ENCODE measurements around the gene PKDCC. TPM values are rescaled to one million over a fixed set of nuclear protein-coding genes. Genes with fewer than 3 reads are reported as not detected.

Gene PKDCC
- total and polyA plus RNA-seq, 2 of the 8 experiments (the other 6 are each of a cell fraction or from before 2014, with no cell fraction given), result 49.9 to 80.1 TPM

DNA sequence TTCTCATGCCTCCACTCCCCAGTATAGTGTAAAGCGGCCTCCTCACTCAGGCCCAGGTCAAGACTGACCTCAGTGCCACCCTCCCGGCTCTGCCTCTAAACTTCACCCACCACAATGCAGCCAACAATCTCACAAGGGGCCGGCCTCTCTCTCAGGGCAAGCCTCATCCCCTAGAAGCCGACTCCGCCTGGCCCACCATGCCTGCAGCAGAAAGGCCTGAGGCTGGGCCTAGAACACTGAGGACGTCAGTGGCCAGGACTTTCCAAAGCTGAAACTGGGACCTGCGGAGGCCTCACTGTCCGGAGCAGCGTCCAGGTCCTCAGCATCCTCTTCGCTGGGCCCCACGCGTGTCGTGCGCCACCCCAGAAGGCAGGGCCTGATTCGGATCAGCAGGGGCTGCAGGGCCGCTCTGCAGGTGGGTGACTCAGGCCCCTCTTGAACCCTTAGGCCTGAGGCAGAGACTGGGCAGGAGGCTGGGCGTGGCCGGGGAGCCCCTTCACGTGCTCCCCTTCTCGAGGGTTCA, 52.9 kb downstream of the PKDCC start:
- no peak overlapping the region for H2AFZ ChIP-seq (ENCODE audit: low read length)
- no peak overlapping the region; the same call in 1 of the 2 replicates for H2AK5ac ChIP-seq (ENCODE audit: low read depth, low read length)
- POLR2A ChIA-PET (ENCODE audit: partially characterized antibody), result interaction anchor here (0.6 to 1.1 kb wide), 2 partner anchors 41 to 205 kb away, joined by 3 to 4 read pairs; no protein-coding TSS in a partner anchor
- peaks cover 0 to 5% (median 0%) of the 10 kb centered on the region in 4 experiments; a peak in 3 of 7 replicates for H3K27me3 ChIP-seq (replicated peaks in 1 of 4; ENCODE audit: control insufficient read depth in 3 of 4, extremely low read depth in 1 of 4, insufficient read depth in 3 of 4, low read length in 3 of 4)
- peak overlapping the region; percentile 43 to 85; a peak in 2 of 4 replicates for H3K4me2 ChIP-seq (ENCODE audit: insufficient read depth in 1 of 2, low read depth in 2 of 2, low read length in 2 of 2)
- H3K79me1 ChIP-seq (ENCODE audit: low read depth, low read length), result no peaks in the 10 kb centered on the region
- H4K20me1 ChIP-seq (replicated peaks in 1 of 2; ENCODE audit: control insufficient read depth in 1 of 2, insufficient read depth in 2 of 2, low read length in 2 of 2), result no peaks in the 10 kb centered on the region
- H3K9ac ChIP-seq (replicated peaks in 1 of 4; ENCODE audit: extremely low read depth in 1 of 4, low read depth in 3 of 4, low read length in 3 of 4), result no peak overlapping the region
- H3K4ac ChIP-seq (replicated peaks; ENCODE audit: insufficient read length, low read depth, low read length), result peak overlapping the region; percentile 8
- H2BK12ac ChIP-seq (ENCODE audit: low read depth, low read length), result peak overlapping the region; percentile 77; the same call in 1 of the 2 replicates
- H4K5ac ChIP-seq (ENCODE audit: insufficient read length, low read depth, low read length), result no peak overlapping the region
- H2BK15ac ChIP-seq (ENCODE audit: low read length), result 0 out of 2 replicates have a peak overlapping the region, but pooled peaks have one; percentile 40
- peak overlapping the region in 1 of 4 experiments; percentile 64; a peak in 3 of 8 replicates for H3K4me3 ChIP-seq (ENCODE audit: extremely low read depth in 1 of 4, insufficient read depth in 2 of 4, low read depth in 3 of 4, low read length in 4 of 4)
- H3K14ac ChIP-seq (ENCODE audit: insufficient read length), result no peak overlapping the region
- H4K8ac ChIP-seq (ENCODE audit: extremely low read depth, insufficient read depth, low read length), result no peak overlapping the region
- no peak overlapping the region for H3K27ac ChIP-seq (ENCODE audit: low read depth, low read length)
- 78% methylated on average over 19 of the region's 20 CpGs; no CpG with 5 or more reads in 1 of the 2 experiments for WGBS, 2 experiments (ENCODE audit: extremely low coverage in 1 of 2, insufficient coverage in 1 of 2, insufficient read length in 1 of 2, insufficient replicate concordance in 2 of 2, low coverage in 1 of 2, low lambda C conversion rate in 2 of 2, missing lambda C conversion rate in 1 of 2)
- peak overlapping the region; percentile 68 for H4K91ac ChIP-seq (replicated peaks; ENCODE audit: insufficient read length, low read length)
- peak overlapping the region; percentile 13 for H2BK120ac ChIP-seq (replicated peaks; ENCODE audit: low read depth, low read length)
- no peak overlapping the region for H2BK20ac ChIP-seq (ENCODE audit: low read length)
- no peak for FAIRE-seq
- H3K4me1 ChIP-seq (replicated peaks in 1 of 4; ENCODE audit: control insufficient read depth in 3 of 4, insufficient read depth in 4 of 4, low read length in 3 of 4), result peaks cover 4 to 17% (median 11%) of the 10 kb centered on the region in 4 experiments
- CTCF ChIA-PET (ENCODE audit: partially characterized antibody), result interaction anchor here (0.6 to 3.8 kb wide), 6 partner anchors 11 to 294 kb away, joined by 3 to 15 read pairs (median 3); no protein-coding TSS in a partner anchor
- H2BK5ac ChIP-seq (ENCODE audit: low read depth, low read length), result peak overlapping the region; percentile 47; the same call in 1 of the 2 replicates
- H3K23ac ChIP-seq (ENCODE audit: insufficient read length), result no peak overlapping the region
- H3K36me3 ChIP-seq (ENCODE audit: control insufficient read depth in 2 of 4, insufficient read depth in 4 of 4, low read length in 3 of 4), result no peaks in the 10 kb centered on the region
- no peak overlapping the region for H3K56ac ChIP-seq (replicated peaks; ENCODE audit: insufficient read length, low read depth, low read length)
- H3K79me2 ChIP-seq (ENCODE audit: control insufficient read depth in 1 of 2, insufficient read depth in 2 of 2, low read length in 2 of 2), result no peaks in the 10 kb centered on the region
- DNase-seq (ENCODE audit: low read depth in 1 of 2, low spot score in 2 of 2), result peak in 1 of 2 experiments; percentile 67
- TF ChIP-seq HDAC6 (IDR thresholded peaks at IDR 0.05; ENCODE audit: low read depth, low read length), result no peak
- TF ChIP-seq, protein P1, sequence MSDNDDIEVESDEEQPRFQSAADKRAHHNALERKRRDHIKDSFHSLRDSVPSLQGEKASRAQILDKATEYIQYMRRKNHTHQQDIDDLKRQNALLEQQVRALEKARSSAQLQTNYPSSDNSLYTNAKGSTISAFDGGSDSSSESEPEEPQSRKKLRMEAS (IDR thresholded peaks at IDR 0.05), result peak; percentile 87
- TF ChIP-seq SIN3A (conservative IDR thresholded peaks at IDR 0.05 in 1 of 2, IDR thresholded peaks at IDR 0.05 in 1 of 2; ENCODE audit: low read depth in 1 of 2, low read length in 2 of 2), result no peak
- no peak for TF ChIP-seq GABPA (IDR thresholded peaks at IDR 0.05; ENCODE audit: borderline replicate concordance, insufficient read depth, low read length)
- TF ChIP-seq CBX8 (IDR thresholded peaks at IDR 0.05; ENCODE audit: borderline replicate concordance, low read depth, low read length), result no peak
- TF ChIP-seq SUZ12 (IDR thresholded peaks at IDR 0.05; ENCODE audit: low read length), result no peak
- H3K9me3 ChIP-seq (ENCODE audit: insufficient read depth in 2 of 2, low read depth in 1 of 2, low read length in 1 of 2), result peaks cover 2 to 7% of the 10 kb centered on the region in 2 experiments
- H3K23me2 ChIP-seq (ENCODE audit: low read depth, low read length), result peaks cover 2% of the 10 kb centered on the region; the same call in 1 of the 2 replicates
- peak overlapping the region; percentile 52; the same call in 1 of the 2 replicates for H3K18ac ChIP-seq (ENCODE audit: extremely low read depth, low read length)
